Small intestine (tissue), 7 donors: ENCODE results near the gene NEUROD4. TPM values are rescaled to one million over a fixed set of nuclear protein-coding genes. Genes with fewer than 3 reads are reported as not detected.

Source experiments
- DNase-seq, 2 donors: peaks; one replicate each; pipeline versions ENCODE4 v3.0.0 to v3.0.0-alpha.2; 2013
- FAIRE-seq: peaks from 2 replicates; lab custom pipeline; 2012; peaks lifted over from hg19 to GRCh38; lab: Jason Lieb, UNC
- H3K27ac ChIP-seq, 3 donors: one replicate each; pipeline ENCODE4 v1.5.1; 2013; ENCODE audit warnings: low read length in 2 of 3, mild to moderate bottlenecking in 2 of 3, control low read depth in 1 of 3, inconsistent platforms in 1 of 3, low read depth in 1 of 3, moderate library complexity in 1 of 3
- H3K27me3 ChIP-seq, 3 donors: one replicate each; pipeline ENCODE4 v1.6.1; 2013; ENCODE audit warnings: low read length in 3 of 3, inconsistent platforms in 1 of 3; ENCODE audit not compliant: control insufficient read depth in 3 of 3, insufficient read depth in 3 of 3
- H3K36me3 ChIP-seq, 3 donors: one replicate each; pipeline ENCODE4 v1.6.1; 2013; ENCODE audit warnings: low read length in 3 of 3, inconsistent platforms in 1 of 3, low read depth in 1 of 3, mild to moderate bottlenecking in 1 of 3, moderate library complexity in 1 of 3; ENCODE audit not compliant: control insufficient read depth in 3 of 3, insufficient read depth in 2 of 3
- H3K4me1 ChIP-seq, 3 donors: one replicate each; pipeline ENCODE4 v1.6.1; 2013; ENCODE audit warnings: low read length in 2 of 3, inconsistent platforms in 1 of 3, low read depth in 1 of 3, mild to moderate bottlenecking in 1 of 3, moderate library complexity in 1 of 3; ENCODE audit not compliant: control insufficient read depth in 3 of 3, insufficient read depth in 2 of 3
- H3K4me3 ChIP-seq, 3 donors: one replicate each; pipeline ENCODE4 v1.5.1; 2013; ENCODE audit warnings: low read length in 3 of 3, control low read depth in 1 of 3, inconsistent platforms in 1 of 3, low read depth in 1 of 3, mild to moderate bottlenecking in 1 of 3, moderate library complexity in 1 of 3
- H3K9me3 ChIP-seq, 2 donors: one replicate each; pipeline ENCODE4 v1.6.1; 2013; ENCODE audit warnings: low read depth in 1 of 2, low read length in 1 of 2; ENCODE audit not compliant: control insufficient read depth in 2 of 2, insufficient read depth in 1 of 2
- WGBS, 3 donors: extraction: QIAGEN DNeasy Blood & Tissue Kit; methylation state at CpG; one replicate each; pipeline ENCODE4 v1.1.7; 2013; 5-methylcytosine and 5-hydroxymethylcytosine counted together
- polyA plus RNA-seq, 4 donors: library from polyadenylated mRNA; stranded (reverse) in 3 of 4; unstranded in 1 of 4; fragments of 200-250 nt in 3 of 4; fragments of 120-200 nt in 1 of 4; gene quantifications; one replicate each; pipeline versions ENCODE4 v1.2.1 to v1.2.3, GENCODE V29; 2013
- donor health status: healthy with polysubstance abuse.
- donor health status: control.
- donor health status: control.
- donor health status: Bipolar disorder and iron deficiency.
- donor health status: healthy.

Gene NEUROD4
- polyA plus RNA-seq, 4 donors = not detected

GRCh38 chr12:54991161-54991990 is 28.4 kb upstream of the NEUROD4 start:
- Histone ChIP-seq H3K9me3 (no peaks in the 10 kb centered on the region), H3K4me3 (no peak overlapping the region), H3K36me3 (no peaks in the 10 kb centered on the region), H3K27ac (peak overlapping the region in 2 of 3 donors; percentile 24 to 50), H3K4me1 (no peaks in the 10 kb centered on the region), H3K27me3 (no peaks in the 10 kb centered on the region)
- DNase-seq = peak in 1 of 2 donors; percentile 17
- FAIRE-seq = no peak
- WGBS, 3 donors = 61 to 82% (median 76%) methylated on average over 9 of the region's 9 CpGs

GRCh38 chr12:54991991-54992375 is 27.8 kb upstream of the NEUROD4 start:
- no peaks in the 10 kb centered on the region for H3K4me1 ChIP-seq
- H3K27me3 ChIP-seq = no peaks in the 10 kb centered on the region
- H3K9me3 ChIP-seq = no peaks in the 10 kb centered on the region
- 74 to 91% (median 88%) methylated on average over 5 of the region's 5 CpGs for WGBS, 3 donors
- H3K36me3 ChIP-seq = no peaks in the 10 kb centered on the region
- no peak for DNase-seq
- no peak for FAIRE-seq
- H3K27ac ChIP-seq = no peak overlapping the region
- H3K4me3 ChIP-seq = no peak overlapping the region

GRCh38 chr12:54993181-54993835 is 26.5 kb upstream of the NEUROD4 start:
- H3K36me3 ChIP-seq = no peaks in the 10 kb centered on the region
- no peak for FAIRE-seq
- H3K27ac ChIP-seq = no peak overlapping the region
- H3K4me3 ChIP-seq = no peak overlapping the region
- DNase-seq = peak; percentile 57 to 61
- no peaks in the 10 kb centered on the region for H3K4me1 ChIP-seq
- H3K27me3 ChIP-seq = peaks cover 0 to 4% (median 0%) of the 10 kb centered on the region in 3 donors
- H3K9me3 ChIP-seq = no peaks in the 10 kb centered on the region
- WGBS, 3 donors = 19 to 28% (median 26%) methylated on average over 12 of the region's 12 CpGs

GRCh38 chr12:54996205-54996604 is 23.6 kb upstream of the NEUROD4 start:
- FAIRE-seq (no peak), DNase-seq (no peak)
- no peaks in the 10 kb centered on the region for H3K4me1 ChIP-seq
- no peaks in the 10 kb centered on the region for H3K36me3 ChIP-seq
- no peaks in the 10 kb centered on the region for H3K9me3 ChIP-seq
- no peak overlapping the region for H3K4me3 ChIP-seq
- WGBS, 3 donors = 47 to 56% (median 51%) methylated on average over 5 of the region's 5 CpGs
- no peak overlapping the region for H3K27ac ChIP-seq
- H3K27me3 ChIP-seq = peaks cover 0 to 4% (median 0%) of the 10 kb centered on the region in 3 donors

- H3K36me3 ChIP-seq = no peaks in the 10 kb centered on the region
- no peak for FAIRE-seq
- H3K4me3 ChIP-seq = no peak overlapping the region
- 52 to 71% (median 65%) methylated on average over 4 of the region's 4 CpGs for WGBS, 3 donors
- H3K9me3 ChIP-seq = no peaks in the 10 kb centered on the region
- no peak for DNase-seq
- H3K4me1 ChIP-seq = no peaks in the 10 kb centered on the region
- H3K27ac ChIP-seq = no peak overlapping the region
- H3K27me3 ChIP-seq = peaks cover 0 to 4% (median 0%) of the 10 kb centered on the region in 3 donors
Measured at GRCh38 chr12:54997929-54998522, 21.7 kb upstream of the NEUROD4 start.

GRCh38 chr12:54998958-54999510 is 20.7 kb upstream of the NEUROD4 start:
- no peaks in the 10 kb centered on the region for H3K9me3 ChIP-seq
- DNase-seq (no peak), FAIRE-seq (no peak)
- H3K4me1 ChIP-seq = no peaks in the 10 kb centered on the region
- no peaks in the 10 kb centered on the region for H3K36me3 ChIP-seq
- no peak overlapping the region for H3K27ac ChIP-seq
- 54 to 59% (median 57%) methylated on average over 5 of the region's 5 CpGs for WGBS, 3 donors
- no peak overlapping the region for H3K4me3 ChIP-seq
- H3K27me3 ChIP-seq = peaks cover 0 to 4% (median 0%) of the 10 kb centered on the region in 3 donors

GRCh38 chr12:55001198-55001868 is 18.4 kb upstream of the NEUROD4 start:
- Histone ChIP-seq H3K4me3 (no peak overlapping the region), H3K27me3 (peaks cover 0 to 4% (median 0%) of the 10 kb centered on the region in 3 donors), H3K36me3 (no peaks in the 10 kb centered on the region), H3K9me3 (no peaks in the 10 kb centered on the region), H3K27ac (no peak overlapping the region), H3K4me1 (no peaks in the 10 kb centered on the region)
- DNase-seq (no peak), FAIRE-seq (no peak)
- 49 to 70% (median 65%) methylated on average over 4 of the region's 4 CpGs for WGBS, 3 donors

GRCh38 chr12:55002355-55002754 is 17.4 kb upstream of the NEUROD4 start:
- H3K27me3 ChIP-seq = peaks cover 0 to 4% (median 0%) of the 10 kb centered on the region in 3 donors
- FAIRE-seq (no peak), DNase-seq (no peak)
- H3K4me3 ChIP-seq = no peak overlapping the region
- H3K36me3 ChIP-seq = no peaks in the 10 kb centered on the region
- H3K9me3 ChIP-seq = no peaks in the 10 kb centered on the region
- H3K4me1 ChIP-seq = no peaks in the 10 kb centered on the region
- 55 to 80% (median 76%) methylated on average over 2 of the region's 2 CpGs for WGBS, 3 donors
- no peak overlapping the region for H3K27ac ChIP-seq
